Right atrium auricular region (tissue), 2 donors: Measurements from ENCODE around the gene PRPF8. TPM values are rescaled to one million over a fixed set of nuclear protein-coding genes. Genes with fewer than 3 reads are reported as not detected.
"Not testable (repeated sequence)": the region's sequence is repeated elsewhere in the genome, so short reads cannot be mapped to it uniquely, and the experiment has no call there.

Source experiments
- DNase-seq: peaks from one replicate; pipeline ENCODE4 v3.0.0-alpha.2; 2019; ENCODE audit warnings: low spot score
- H3K27ac ChIP-seq, 2 donors: fragments of 200-600 bp; sonication (generic); 1 replicate in 1 of 2; 2 replicates in 1 of 2; pipeline ENCODE4 v1.5.1; 2016 to 2019
- H3K27me3 ChIP-seq, 2 donors: fragments of 200-600 bp; sonication (generic); one replicate each; pipeline versions ENCODE4 v1.5.1 to v1.6.0; 2017 to 2019
- H3K36me3 ChIP-seq: fragments of 200-600 bp; sonication (generic); one replicate; pipeline ENCODE4 v1.5.1; 2016
- H3K4me1 ChIP-seq, 2 donors: fragments of 200-600 bp; sonication (generic); one replicate each; pipeline versions ENCODE4 v1.5.1 to v1.6.0; 2017 to 2019
- H3K4me3 ChIP-seq, 2 donors: fragments of 200-600 bp; sonication (generic); 1 replicate in 1 of 2; 2 replicates in 1 of 2; pipeline ENCODE4 v1.5.1; 2017 to 2019; ENCODE audit warnings: mild to moderate bottlenecking in 1 of 2, moderate library complexity in 1 of 2
- H3K9me3 ChIP-seq, 2 donors: fragments of 200-600 bp; sonication (generic); one replicate each; pipeline ENCODE4 v1.5.1; 2019
- total RNA-seq, 2 donors: library from RNA; depleted of rRNA; stranded (reverse); fragments of >200 nt; gene quantifications; one replicate each; pipeline ENCODE4 v1.1.0, GENCODE V29; 2016
- TF ChIP-seq, protein P1 (sequence below), 2 donors: fragments of 200-600 bp; sonication (generic); IDR thresholded peaks; one replicate each; pipeline ENCODE4 v1.5.1; 2019; ENCODE audit warnings: antibody characterized with exemption in 2 of 2

The PRPF8 gene
- total RNA-seq, 2 donors from 2014 or later, result 90.1 to 144 TPM

DNA sequence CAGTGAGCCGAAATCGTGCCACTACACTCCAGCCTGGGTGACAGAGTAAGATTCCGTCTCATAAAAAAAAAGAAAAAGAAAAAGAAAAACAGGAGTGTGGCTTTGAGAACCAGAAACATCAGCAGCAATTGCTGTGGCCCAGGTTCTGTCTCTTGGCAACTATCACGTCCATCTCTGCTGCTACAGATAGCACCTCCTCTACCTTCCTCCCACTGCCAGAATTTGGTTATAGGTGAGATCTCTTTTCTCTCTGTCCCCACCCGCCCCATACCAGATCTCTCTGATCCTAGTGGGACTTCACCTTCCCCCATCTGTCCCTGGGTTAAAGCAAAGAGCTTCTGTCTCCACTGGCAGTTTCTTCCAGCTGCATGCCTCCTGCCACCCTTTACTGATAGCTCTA lies 22.4 kb upstream of the PRPF8 start:
- no peak overlapping the region for H3K4me3 ChIP-seq
- TF ChIP-seq, protein P1, sequence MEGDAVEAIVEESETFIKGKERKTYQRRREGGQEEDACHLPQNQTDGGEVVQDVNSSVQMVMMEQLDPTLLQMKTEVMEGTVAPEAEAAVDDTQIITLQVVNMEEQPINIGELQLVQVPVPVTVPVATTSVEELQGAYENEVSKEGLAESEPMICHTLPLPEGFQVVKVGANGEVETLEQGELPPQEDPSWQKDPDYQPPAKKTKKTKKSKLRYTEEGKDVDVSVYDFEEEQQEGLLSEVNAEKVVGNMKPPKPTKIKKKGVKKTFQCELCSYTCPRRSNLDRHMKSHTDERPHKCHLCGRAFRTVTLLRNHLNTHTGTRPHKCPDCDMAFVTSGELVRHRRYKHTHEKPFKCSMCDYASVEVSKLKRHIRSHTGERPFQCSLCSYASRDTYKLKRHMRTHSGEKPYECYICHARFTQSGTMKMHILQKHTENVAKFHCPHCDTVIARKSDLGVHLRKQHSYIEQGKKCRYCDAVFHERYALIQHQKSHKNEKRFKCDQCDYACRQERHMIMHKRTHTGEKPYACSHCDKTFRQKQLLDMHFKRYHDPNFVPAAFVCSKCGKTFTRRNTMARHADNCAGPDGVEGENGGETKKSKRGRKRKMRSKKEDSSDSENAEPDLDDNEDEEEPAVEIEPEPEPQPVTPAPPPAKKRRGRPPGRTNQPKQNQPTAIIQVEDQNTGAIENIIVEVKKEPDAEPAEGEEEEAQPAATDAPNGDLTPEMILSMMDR (IDR thresholded peaks at IDR 0.05), result no peak
- no peak for DNase-seq

DNA sequence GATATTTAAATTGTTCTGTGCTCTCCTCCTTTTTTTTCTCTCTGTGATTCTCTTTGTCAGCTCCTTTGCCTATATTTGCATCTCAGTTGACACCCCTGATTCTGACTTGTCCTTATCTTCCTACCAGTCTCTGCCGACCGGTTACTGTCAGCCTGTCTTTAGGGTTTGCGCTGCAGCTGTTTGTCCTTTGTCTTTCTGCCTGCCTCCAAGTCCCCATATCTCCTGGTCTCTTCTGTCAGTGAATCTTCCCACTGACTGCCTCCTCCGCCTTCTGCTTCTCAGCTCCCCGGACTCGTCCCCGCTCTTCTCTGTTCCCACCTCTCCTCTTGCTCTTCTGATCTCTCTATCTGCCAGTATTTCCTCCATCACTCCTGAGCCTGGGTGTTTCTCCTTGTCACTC lies 20.3 kb upstream of the PRPF8 start:
- Histone ChIP-seq H3K9me3 (no peaks in the 10 kb centered on the region), H3K4me3 (no peak overlapping the region), H3K27me3 (no peaks in the 10 kb centered on the region), H3K27ac (no peak overlapping the region), H3K36me3 (peaks cover 9% of the 10 kb centered on the region), H3K4me1 (peaks cover 0 to 8% of the 10 kb centered on the region in 2 donors)
- no peak for DNase-seq
- TF ChIP-seq, protein P1 (IDR thresholded peaks at IDR 0.05), result no peak

More for the DNA sequence above, 22.4 kb upstream of the PRPF8 start:
- Histone ChIP-seq H3K27ac (no peak overlapping the region), H3K36me3 (peaks cover 23% of the 10 kb centered on the region), H3K9me3 (no peaks in the 10 kb centered on the region), H3K4me1 (peaks cover 0 to 25% of the 10 kb centered on the region in 2 donors), H3K27me3 (no peaks in the 10 kb centered on the region)

DNA sequence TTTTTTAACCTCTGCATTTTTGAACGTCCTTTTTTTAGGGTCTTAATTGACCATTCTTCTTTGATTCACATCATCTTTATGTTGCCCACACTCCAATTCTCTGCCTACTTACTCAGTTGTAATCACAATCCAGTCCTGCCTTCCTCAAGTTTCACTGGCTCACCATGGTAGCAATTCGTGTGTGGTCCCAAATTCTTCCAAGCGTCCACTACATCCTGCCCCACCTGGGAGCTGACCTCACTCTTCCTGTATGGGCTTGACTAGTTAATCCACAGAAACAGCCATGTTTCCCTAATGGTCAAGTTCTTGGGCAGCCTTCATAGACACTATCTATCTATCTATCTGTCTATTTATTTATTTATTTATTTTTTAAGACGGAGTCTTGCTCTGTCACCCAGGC lies 18.4 kb upstream of the PRPF8 start:
- H3K4me1 ChIP-seq, result no peaks in the 10 kb centered on the region
- H3K4me3 ChIP-seq, result no peak overlapping the region

DNA sequence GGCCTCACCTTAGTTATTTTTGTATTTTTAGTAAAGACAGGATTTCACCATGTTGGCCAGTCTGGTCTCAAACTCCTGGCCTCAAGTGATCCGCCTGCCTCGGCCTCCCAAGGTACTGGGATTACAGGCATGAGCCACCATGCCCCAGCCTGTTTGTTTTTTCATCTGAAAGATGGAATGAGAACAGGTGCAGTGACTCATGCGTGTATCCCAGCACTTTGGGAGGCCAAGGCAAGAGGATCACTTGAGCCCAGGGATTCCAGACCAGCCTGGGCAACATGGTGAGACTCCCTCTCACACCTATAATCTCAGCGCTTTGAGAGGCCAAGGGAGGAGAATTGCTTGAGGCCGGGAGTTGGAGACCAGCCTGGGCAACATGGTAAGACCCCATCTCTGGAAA lies 15.2 kb upstream of the PRPF8 start:
- H3K4me1 ChIP-seq, H3K4me3 ChIP-seq, H3K9me3 ChIP-seq, H3K27me3 ChIP-seq, H3K27ac ChIP-seq, DNase-seq, H3K36me3 ChIP-seq: not testable (repeated sequence)

More for the DNA sequence above, 18.4 kb upstream of the PRPF8 start:
- H3K27ac ChIP-seq, result no peak overlapping the region
- TF ChIP-seq, protein P1 (IDR thresholded peaks at IDR 0.05), result no peak
- no peak for DNase-seq
- no peaks in the 10 kb centered on the region for H3K27me3 ChIP-seq
- H3K36me3 ChIP-seq, result peaks cover 9% of the 10 kb centered on the region
- no peaks in the 10 kb centered on the region for H3K9me3 ChIP-seq

DNA sequence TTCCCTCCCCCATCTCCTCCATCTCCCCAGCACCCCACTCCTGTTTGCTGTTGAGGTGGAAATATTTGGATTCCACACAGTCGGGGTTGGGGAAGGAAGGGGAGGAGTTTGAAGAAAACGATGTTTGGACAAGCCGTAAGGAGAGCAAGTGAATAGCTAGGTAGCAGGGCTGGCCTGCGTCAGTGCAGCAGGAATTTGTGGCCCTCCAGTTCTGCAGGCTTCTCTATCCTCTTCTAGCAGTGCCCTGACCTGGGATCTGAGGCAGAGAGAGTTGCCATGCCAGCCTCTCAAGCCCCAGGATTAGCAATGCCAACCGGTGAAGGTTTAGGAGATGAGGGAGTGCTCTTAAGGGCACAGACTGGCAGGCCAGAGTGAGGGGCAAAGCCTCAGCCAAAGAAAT lies 13.0 kb upstream of the PRPF8 start:
- TF ChIP-seq, protein P1 (IDR thresholded peaks at IDR 0.05), result no peak
- no peaks in the 10 kb centered on the region for H3K4me1 ChIP-seq
- no peak overlapping the region for H3K27ac ChIP-seq
- H3K9me3 ChIP-seq, result no peaks in the 10 kb centered on the region
- no peak for DNase-seq
- no peaks in the 10 kb centered on the region for H3K27me3 ChIP-seq
- no peak overlapping the region for H3K4me3 ChIP-seq
- no peaks in the 10 kb centered on the region for H3K36me3 ChIP-seq

DNA sequence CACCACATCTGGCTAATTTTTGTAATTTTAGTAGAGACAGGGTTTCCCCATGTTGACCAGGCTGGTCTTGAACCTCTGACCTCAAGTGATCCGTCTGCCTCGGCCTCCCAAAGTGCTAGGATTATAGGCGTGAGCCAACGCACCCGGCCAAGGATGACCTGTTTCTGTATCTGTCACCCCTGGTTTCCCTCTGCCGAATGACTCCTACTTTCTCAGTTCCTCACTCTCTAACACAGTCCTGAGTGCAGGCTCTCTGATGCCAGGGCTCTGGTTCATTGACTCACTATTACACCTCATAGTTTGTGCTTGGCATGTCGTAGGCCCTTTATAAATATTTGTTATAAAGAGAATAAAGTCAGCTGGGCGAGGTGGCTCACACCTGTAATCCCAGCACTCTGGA lies 10.7 kb upstream of the PRPF8 start:
- TF ChIP-seq, protein P1 (IDR thresholded peaks at IDR 0.05), result no peak
- no peaks in the 10 kb centered on the region for H3K4me1 ChIP-seq
- no peak overlapping the region for H3K27ac ChIP-seq
- no peak for DNase-seq
- H3K27me3 ChIP-seq, result no peaks in the 10 kb centered on the region
- H3K36me3 ChIP-seq, result no peaks in the 10 kb centered on the region
- no peak overlapping the region for H3K4me3 ChIP-seq
- H3K9me3 ChIP-seq, result no peaks in the 10 kb centered on the region
